HG03558 (cell line): Measurements from ENCODE around the gene STARD13.

ENCODE experiments used
- ATAC-seq: cut with Tn5 transposase; IDR thresholded peaks from one replicate; pipeline ENCODE4 v1.9.1; 2021; ENCODE audit warnings: moderate number of reproducible peaks; ENCODE audit not compliant: unreplicated experiment; ENCODE audit errors: extremely low read depth

The STARD13 gene

GRCh38 chr13:33109271-33109697, 176.3 kb downstream of the STARD13 start:
- ATAC-seq = no peak

- ATAC-seq = no peak
Observed at GRCh38 chr13:33108620-33109019, 176.9 kb downstream of the STARD13 start.

- ATAC-seq = no peak
Observed at GRCh38 chr13:33107361-33107760, 178.2 kb downstream of the STARD13 start.

GRCh38 chr13:33106656-33107360, 178.7 kb downstream of the STARD13 start:
- no peak for ATAC-seq

- no peak for ATAC-seq
Observed at GRCh38 chr13:33105387-33106005, 180.1 kb downstream of the STARD13 start.

GRCh38 chr13:33103457-33103856, 182.1 kb downstream of the STARD13 start:
- ATAC-seq = no peak

- ATAC-seq = no peak
Observed at GRCh38 chr13:33101835-33102234, 183.7 kb downstream of the STARD13 start.

GRCh38 chr13:33100886-33101285, 184.7 kb downstream of the STARD13 start:
- ATAC-seq = no peak

GRCh38 chr13:33099860-33100259, 185.7 kb downstream of the STARD13 start:
- ATAC-seq = no peak

- no peak for ATAC-seq
Observed at GRCh38 chr13:33096886-33097605, 188.5 kb downstream of the STARD13 start.

GRCh38 chr13:33092073-33092987, 193.2 kb downstream of the STARD13 start:
- ATAC-seq = no peak

- no peak for ATAC-seq
Observed at GRCh38 chr13:33091415-33091774, 194.2 kb downstream of the STARD13 start.

- no peak for ATAC-seq
Observed at GRCh38 chr13:33090755-33091414, 194.7 kb downstream of the STARD13 start.

- no peak for ATAC-seq
Observed at GRCh38 chr13:33089311-33089710, 196.2 kb downstream of the STARD13 start.

- ATAC-seq = no peak
Observed at GRCh38 chr13:33087790-33088189, 197.8 kb downstream of the STARD13 start.

- ATAC-seq = no peak
Observed at GRCh38 chr13:33087091-33087490, 198.5 kb downstream of the STARD13 start.

- no peak for ATAC-seq
Observed at GRCh38 chr13:33083054-33083453, 202.5 kb downstream of the STARD13 start.

GRCh38 chr13:33081666-33082065, 203.9 kb downstream of the STARD13 start:
- no peak for ATAC-seq

- no peak for ATAC-seq
Observed at GRCh38 chr13:33080972-33081590, 204.5 kb downstream of the STARD13 start.
